Neuronal stem cell (in vitro differentiated cells): ENCODE data around the gene HES1.
A peak's percentile ranks its signal among the peaks of the same experiment; 100 is the strongest.

Source experiments
- DNase-seq: peaks from one replicate; pipeline ENCODE4 v3.0.0-alpha.2; 2013; ENCODE audit warnings: low spot score
- H2AFZ ChIP-seq: one replicate; pipeline ENCODE4 v1.6.1; 2013; ENCODE audit warnings: mild to moderate bottlenecking, low read length, inconsistent platforms
- H2AK5ac ChIP-seq: 2 replicates; pipeline ENCODE4 v1.6.1; 2013; ENCODE audit warnings: low read depth, mild to moderate bottlenecking, inconsistent platforms, low read length, moderate library complexity, mixed read lengths
- H2BK120ac ChIP-seq: 2 replicates; pipeline ENCODE4 v1.6.1; 2013; ENCODE audit warnings: low read depth, mild to moderate bottlenecking, inconsistent platforms, low read length, moderate library complexity, mixed read lengths
- H2BK12ac ChIP-seq: one replicate; pipeline ENCODE4 v1.6.1; 2013; ENCODE audit warnings: low read length, inconsistent platforms
- H2BK15ac ChIP-seq: 2 replicates; pipeline ENCODE4 v1.6.1; 2013; ENCODE audit warnings: mild to moderate bottlenecking, low read length, inconsistent platforms, mixed read lengths
- H2BK5ac ChIP-seq: one replicate; pipeline ENCODE4 v1.6.1; 2013; ENCODE audit warnings: inconsistent platforms, mild to moderate bottlenecking, low read length, moderate library complexity
- H3K14ac ChIP-seq: one replicate; pipeline ENCODE4 v1.6.1; 2013; ENCODE audit warnings: low read length, inconsistent platforms
- H3K18ac ChIP-seq: 2 replicates; pipeline ENCODE4 v1.6.1; 2013; ENCODE audit warnings: low read length, inconsistent platforms
- H3K23ac ChIP-seq: 2 replicates; pipeline ENCODE4 v1.6.1; 2013; ENCODE audit warnings: low read depth, mild to moderate bottlenecking, mixed read lengths, low read length, inconsistent platforms; ENCODE audit not compliant: poor library complexity
- H3K27ac ChIP-seq: replicated peaks from 3 replicates; pipeline ENCODE4 v1.5.1; 2013; ENCODE audit warnings: low read length, inconsistent platforms
- H3K27me3 ChIP-seq, 3 experiments: 2 replicates each; pipeline ENCODE4 v1.6.1; 2013; ENCODE audit warnings: low read length in 3 of 3, mild to moderate bottlenecking in 2 of 3, inconsistent platforms in 1 of 3, low read depth in 1 of 3, mixed read lengths in 1 of 3, moderate library complexity in 1 of 3; ENCODE audit not compliant: control insufficient read depth in 3 of 3, insufficient read depth in 3 of 3
- H3K36me3 ChIP-seq, 2 donors: replicated peaks in 1 of 2; 2 replicates each; pipeline ENCODE4 v1.6.1; 2013; ENCODE audit warnings: low read length in 2 of 2; ENCODE audit not compliant: control insufficient read depth in 2 of 2, insufficient read depth in 2 of 2
- H3K4ac ChIP-seq: 2 replicates; pipeline ENCODE4 v1.6.1; 2013; ENCODE audit warnings: inconsistent platforms, mild to moderate bottlenecking, low read length, moderate library complexity
- H3K4me1 ChIP-seq, 2 donors: 1 replicate in 1 of 2; 2 replicates in 1 of 2; pipeline ENCODE4 v1.6.1; 2013; ENCODE audit warnings: low read length in 2 of 2, low read depth in 1 of 2; ENCODE audit not compliant: control insufficient read depth in 2 of 2, insufficient read depth in 1 of 2
- H3K4me2 ChIP-seq: one replicate; pipeline ENCODE4 v1.6.1; 2013; ENCODE audit warnings: mild to moderate bottlenecking, low read length, inconsistent platforms; ENCODE audit not compliant: insufficient read depth, poor library complexity, severe bottlenecking
- H3K4me3 ChIP-seq, 2 donors: 2 replicates each; pipeline ENCODE4 v1.5.1; 2013; ENCODE audit warnings: low read length in 2 of 2, mild to moderate bottlenecking in 2 of 2, inconsistent platforms in 1 of 2, moderate library complexity in 1 of 2
- H3K79me1 ChIP-seq: one replicate; pipeline ENCODE4 v1.6.1; 2013; ENCODE audit warnings: low read depth, mild to moderate bottlenecking, inconsistent platforms, low read length, moderate library complexity
- H3K9ac ChIP-seq: one replicate; pipeline ENCODE4 v1.6.1; 2013; ENCODE audit warnings: mild to moderate bottlenecking, low read depth, low read length, inconsistent platforms; ENCODE audit not compliant: poor library complexity
- H3K9me3 ChIP-seq, 2 donors: replicated peaks in 1 of 2; 2 replicates each; pipeline versions ENCODE3 to v1.6.1; 2013; ENCODE audit warnings: low read length in 2 of 2, mild to moderate bottlenecking in 2 of 2, inconsistent platforms in 1 of 2, low read depth in 1 of 2, mixed read lengths in 1 of 2, moderate library complexity in 1 of 2; ENCODE audit not compliant: control insufficient read depth in 2 of 2, insufficient read depth in 1 of 2
- H4K8ac ChIP-seq: one replicate; pipeline ENCODE4 v1.6.1; 2013; ENCODE audit warnings: low read depth, mild to moderate bottlenecking, inconsistent platforms, low read length, moderate library complexity
- H4K91ac ChIP-seq: one replicate; pipeline ENCODE4 v1.6.1; 2013; ENCODE audit warnings: low read length, low read depth, mild to moderate bottlenecking, inconsistent platforms; ENCODE audit not compliant: poor library complexity
- WGBS, 2 donors: extraction: QIAGEN DNeasy Blood & Tissue Kit; methylation state at CpG; one replicate each; pipeline ENCODE4 v1.1.7; 2013; ENCODE audit warnings: missing lambda C conversion rate in 2 of 2, mixed read lengths in 1 of 2; ENCODE audit not compliant: insufficient read length in 2 of 2, insufficient replicate concordance in 1 of 2; ENCODE audit errors: extremely low coverage in 2 of 2; 5-methylcytosine and 5-hydroxymethylcytosine counted together

The HES1 gene

DNA sequence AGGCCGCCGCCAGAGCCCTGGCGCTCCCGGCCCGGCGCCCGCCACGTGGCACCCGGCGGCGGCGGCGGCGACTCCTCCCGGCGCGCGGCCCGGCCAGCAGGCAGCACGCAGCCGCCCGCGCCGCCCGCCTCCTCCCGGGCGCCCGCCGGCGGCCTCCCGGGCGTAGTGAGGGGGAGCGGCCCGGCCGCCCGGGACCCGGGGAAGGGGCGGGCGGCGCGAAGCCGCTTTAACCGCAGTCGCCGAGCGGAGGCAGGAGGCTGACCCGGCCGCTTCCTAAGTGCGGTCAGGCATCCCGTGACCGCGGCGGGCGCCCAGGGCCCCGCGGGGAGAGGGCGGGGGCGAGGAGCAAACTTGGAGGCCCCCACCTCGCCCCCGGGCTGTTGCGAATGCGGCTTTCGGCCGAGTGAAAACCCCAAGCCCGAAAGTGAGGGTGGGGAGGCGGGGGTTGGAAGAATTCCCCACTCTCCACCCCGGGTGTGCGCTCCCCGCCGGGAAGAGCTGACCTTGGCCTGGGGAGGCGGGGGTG, 1.7 kb upstream of the HES1 start:
- H3K4me3 ChIP-seq = peak overlapping the region; percentile 52 to 70
- H3K4ac ChIP-seq = no peak overlapping the region
- H3K23ac ChIP-seq = peak overlapping the region; percentile 18
- H3K14ac ChIP-seq = no peak overlapping the region
- H3K27ac ChIP-seq = peak overlapping the region; percentile 62
- peak overlapping the region; percentile 80 for H2BK5ac ChIP-seq
- peaks cover 6% of the 10 kb centered on the region for H3K79me1 ChIP-seq
- no CpG with 5 or more reads among the region's 71 CpGs for WGBS, 2 donors
- H3K27me3 ChIP-seq = peaks cover 0 to 6% (median 0%) of the 10 kb centered on the region in 3 experiments
- H2BK12ac ChIP-seq = no peak overlapping the region
- H4K8ac ChIP-seq = no peak overlapping the region
- no peak overlapping the region for H2BK120ac ChIP-seq
- no peak overlapping the region for H2AK5ac ChIP-seq
- H2AFZ ChIP-seq = peak overlapping the region; percentile 85
- H2BK15ac ChIP-seq = no peak overlapping the region
- no peak overlapping the region for H4K91ac ChIP-seq
- peak overlapping the region; percentile 81 for H3K4me2 ChIP-seq
- H3K9me3 ChIP-seq = no peaks in the 10 kb centered on the region
- peak overlapping the region; percentile 40 for H3K9ac ChIP-seq
- peak; percentile 75 for DNase-seq
- peaks cover 0 to 26% of the 10 kb centered on the region in 2 donors for H3K36me3 ChIP-seq
- H3K18ac ChIP-seq = peak overlapping the region; percentile 94
- H3K4me1 ChIP-seq = peaks cover 47 to 52% of the 10 kb centered on the region in 2 donors

DNA sequence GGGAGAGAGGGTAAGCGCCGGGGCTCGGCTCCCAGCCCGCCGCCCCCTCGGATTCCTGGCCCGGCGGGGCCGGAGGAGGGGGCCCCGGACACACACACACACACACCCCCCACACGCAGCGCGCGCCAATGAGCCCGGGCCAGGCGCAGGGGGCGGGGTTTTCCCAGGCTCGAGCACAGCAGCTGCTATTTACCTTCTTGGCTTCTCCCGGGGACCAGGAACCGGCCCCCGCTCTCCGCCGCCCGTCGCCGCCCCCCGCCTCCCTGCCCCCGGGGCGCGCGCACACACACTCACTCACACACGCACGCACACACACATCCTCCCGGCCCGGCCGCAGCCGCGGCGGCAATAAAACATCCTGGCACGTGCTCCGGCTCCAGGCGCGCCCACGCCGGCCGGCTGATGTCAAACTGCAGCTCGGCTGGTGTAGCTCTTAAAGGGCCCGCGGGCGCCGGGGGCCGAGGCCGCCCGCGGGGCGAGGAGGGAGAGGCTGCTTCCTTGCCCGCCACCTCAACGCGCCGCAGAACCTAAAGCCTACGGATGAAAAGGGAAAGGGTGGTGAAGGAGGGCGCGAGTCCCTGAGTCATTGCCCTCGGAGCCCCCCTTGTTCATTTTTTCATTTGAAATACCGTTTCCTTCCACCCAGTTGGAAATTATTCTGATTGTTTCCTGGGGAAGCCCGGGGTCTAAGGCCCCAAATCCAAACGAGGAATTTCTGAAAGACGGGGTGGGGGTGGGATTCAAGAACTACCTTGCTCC, 1.0 kb upstream of the HES1 start:
- Histone ChIP-seq H2BK12ac (no peak overlapping the region), H2BK15ac (no peak overlapping the region), H3K4me3 (peak overlapping the region; percentile 27 to 52), H3K27me3 (peaks cover 0 to 8% (median 0%) of the 10 kb centered on the region in 3 experiments), H2AFZ (peak overlapping the region; percentile 85), H3K79me1 (peaks cover 6% of the 10 kb centered on the region), H3K9me3 (no peaks in the 10 kb centered on the region), H4K91ac (no peak overlapping the region), H2BK120ac (no peak overlapping the region), H3K23ac (peak overlapping the region; percentile 18), H3K18ac (peak overlapping the region; percentile 94), H3K4me2 (peak overlapping the region; percentile 81), H2BK5ac (peak overlapping the region; percentile 80), H2AK5ac (no peak overlapping the region), H3K4me1 (peaks cover 47 to 52% of the 10 kb centered on the region in 2 donors), H4K8ac (no peak overlapping the region), H3K27ac (peak overlapping the region; percentile 74), H3K4ac (no peak overlapping the region), H3K9ac (no peak overlapping the region), H3K36me3 (peaks cover 0 to 27% of the 10 kb centered on the region in 2 donors), H3K14ac (no peak overlapping the region)
- peak; percentile 92 for DNase-seq
- WGBS, 2 donors = no CpG with 5 or more reads among the region's 68 CpGs

DNA sequence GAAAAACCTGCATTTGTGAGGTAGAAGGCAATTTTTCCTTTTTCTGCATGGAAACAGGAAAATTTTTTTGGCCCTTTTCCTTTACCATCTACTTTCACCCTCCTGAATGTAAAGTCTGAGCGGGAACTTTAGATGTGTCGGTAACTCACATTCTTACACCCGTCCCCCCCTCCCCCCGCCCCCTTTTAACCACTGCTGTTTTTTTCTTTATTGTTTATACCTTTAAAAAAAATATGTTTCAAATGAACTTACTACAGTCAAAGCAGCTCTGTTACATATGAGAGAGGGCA, 487 bp upstream of the HES1 start:
- peaks cover 6% of the 10 kb centered on the region for H3K79me1 ChIP-seq
- no peak overlapping the region for H3K14ac ChIP-seq
- no peak overlapping the region for H3K18ac ChIP-seq
- H3K27ac ChIP-seq = peak overlapping the region; percentile 74
- peak overlapping the region in 1 of 2 donors; percentile 52 for H3K4me3 ChIP-seq
- H2BK120ac ChIP-seq = no peak overlapping the region
- H2AK5ac ChIP-seq = no peak overlapping the region
- no peaks in the 10 kb centered on the region for H3K9me3 ChIP-seq
- H3K4me1 ChIP-seq = peaks cover 45 to 51% of the 10 kb centered on the region in 2 donors
- peak overlapping the region; percentile 85 for H2AFZ ChIP-seq
- no peak overlapping the region for H2BK15ac ChIP-seq
- H3K9ac ChIP-seq = no peak overlapping the region
- no peak overlapping the region for H4K8ac ChIP-seq
- H4K91ac ChIP-seq = no peak overlapping the region
- H3K4me2 ChIP-seq = peak overlapping the region; percentile 56
- no CpG with 5 or more reads among the region's 4 CpGs for WGBS, 2 donors
- H2BK5ac ChIP-seq = no peak overlapping the region
- no peak overlapping the region for H3K4ac ChIP-seq
- H2BK12ac ChIP-seq = no peak overlapping the region
- peaks cover 0 to 8% (median 0%) of the 10 kb centered on the region in 3 experiments for H3K27me3 ChIP-seq
- no peak for DNase-seq
- peaks cover 0 to 27% of the 10 kb centered on the region in 2 donors for H3K36me3 ChIP-seq
- no peak overlapping the region for H3K23ac ChIP-seq

DNA sequence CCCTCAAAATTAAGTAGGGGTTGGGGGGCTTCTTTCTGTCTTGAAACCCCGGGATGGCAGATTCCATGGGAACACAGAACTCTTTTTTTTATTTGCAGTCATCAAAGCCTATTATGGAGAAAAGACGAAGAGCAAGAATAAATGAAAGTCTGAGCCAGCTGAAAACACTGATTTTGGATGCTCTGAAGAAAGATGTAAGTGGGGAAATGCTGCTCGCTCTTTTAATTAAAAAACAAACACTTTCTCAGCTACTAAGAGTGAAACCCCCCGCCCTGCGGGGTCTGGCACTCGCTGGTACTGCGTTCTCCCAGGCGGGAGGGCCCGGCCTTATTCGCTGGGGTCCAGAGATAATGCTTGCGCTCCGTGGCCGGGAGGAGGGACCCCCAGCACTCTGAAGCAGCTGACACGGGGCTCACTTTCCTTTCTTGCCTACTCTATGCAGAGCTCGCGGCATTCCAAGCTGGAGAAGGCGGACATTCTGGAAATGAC, 615 bp downstream of the HES1 start:
- peak overlapping the region; percentile 91 for H3K4me2 ChIP-seq
- H3K18ac ChIP-seq = peak overlapping the region; percentile 95
- WGBS, 2 donors = no CpG with 5 or more reads among the region's 17 CpGs
- H3K23ac ChIP-seq = peak overlapping the region; percentile 82
- no peak overlapping the region for H2AFZ ChIP-seq
- H2BK5ac ChIP-seq = peak overlapping the region; percentile 91
- H3K9ac ChIP-seq = peak overlapping the region; percentile 91
- H3K4me1 ChIP-seq = peaks cover 39 to 43% of the 10 kb centered on the region in 2 donors
- H3K4me3 ChIP-seq = peak overlapping the region; percentile 86
- H4K8ac ChIP-seq = no peak overlapping the region
- no peak overlapping the region for H2BK12ac ChIP-seq
- H3K36me3 ChIP-seq = peaks cover 0 to 27% of the 10 kb centered on the region in 2 donors
- H3K27ac ChIP-seq = no peak overlapping the region
- H4K91ac ChIP-seq = no peak overlapping the region
- DNase-seq = peak; percentile 46
- H3K79me1 ChIP-seq = peaks cover 6% of the 10 kb centered on the region
- peak overlapping the region; percentile 86 for H2AK5ac ChIP-seq
- peak overlapping the region; percentile 66 for H3K14ac ChIP-seq
- H3K27me3 ChIP-seq = peaks cover 0 to 8% (median 0%) of the 10 kb centered on the region in 3 experiments
- peak overlapping the region; percentile 79 for H2BK15ac ChIP-seq
- no peaks in the 10 kb centered on the region for H3K9me3 ChIP-seq
- H3K4ac ChIP-seq = no peak overlapping the region
- peak overlapping the region; percentile 90 for H2BK120ac ChIP-seq
